Measurements from ENCODE around the gene CYSTM1.

DNA sequence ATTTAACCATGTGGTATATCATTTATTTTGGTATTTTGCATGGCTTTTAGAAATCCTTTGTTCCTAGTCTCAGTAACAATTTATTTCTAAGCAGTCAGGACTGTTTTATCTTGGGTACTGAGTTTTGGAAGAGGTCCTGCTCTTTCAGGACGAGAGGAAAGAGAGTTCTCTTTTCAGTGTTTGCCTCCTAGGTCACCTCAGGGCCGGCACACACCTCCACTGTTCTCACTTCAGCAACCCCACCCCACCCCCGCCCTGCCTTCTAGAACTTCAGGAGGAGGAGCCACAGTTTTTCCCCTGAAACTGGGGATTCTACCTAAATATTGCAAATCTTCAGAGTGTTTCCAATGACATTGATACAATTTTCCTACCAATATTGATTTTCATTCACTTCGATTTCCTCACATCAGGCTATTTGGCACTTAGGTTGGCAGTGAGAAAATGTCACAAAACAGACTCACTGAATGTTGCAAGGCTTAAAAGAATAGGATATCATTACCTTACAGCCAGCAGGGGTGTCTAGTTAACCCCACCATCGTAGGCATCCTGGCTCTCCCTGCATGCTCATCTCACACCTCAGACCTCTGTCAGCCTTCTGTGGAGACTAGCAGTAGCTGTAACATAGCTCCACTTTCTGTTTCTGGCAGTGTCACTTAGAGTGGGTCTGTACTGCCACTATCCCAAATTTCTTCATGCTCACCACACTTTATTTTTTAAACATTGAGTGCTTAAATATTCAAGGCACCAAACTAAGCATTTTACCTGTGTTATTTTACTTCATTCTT is 43.8 kb upstream of the CYSTM1 start:
- no peak for TF ChIP-seq CTCF (IDR thresholded peaks at IDR 0.05)
- no peak for TF ChIP-seq POLR2A (IDR thresholded peaks at IDR 0.05)
